CD14-positive monocyte (primary cell): ENCODE measurements around the gene MRPL9. TPM values are rescaled to one million over a fixed set of nuclear protein-coding genes. Genes with fewer than 3 reads are reported as not detected.

Experiments
- DNase-seq, 3 donors: peaks; one replicate each; pipeline ENCODE4 v3.0.0-alpha.2; 2011 to 2022
- H2AFZ ChIP-seq: 2 replicates; pipeline ENCODE4 v1.6.0; 2012; ENCODE audit warnings: mild to moderate bottlenecking, low read depth, low read length, inconsistent platforms; ENCODE audit not compliant: insufficient read depth, poor library complexity, severe bottlenecking
- H3K27ac ChIP-seq, 2 donors: 1 replicate in 1 of 2; 2 replicates in 1 of 2; pipeline ENCODE4 v1.5.1; 2012 to 2013; ENCODE audit warnings: low read length in 2 of 2, control low read depth in 1 of 2, inconsistent platforms in 1 of 2, low read depth in 1 of 2, mild to moderate bottlenecking in 1 of 2
- H3K27me3 ChIP-seq, 2 donors: one replicate each; pipeline versions ENCODE4 v1.6.0 to v1.6.1; 2011 to 2013; ENCODE audit warnings: low read length in 2 of 2; ENCODE audit not compliant: control insufficient read depth in 2 of 2, insufficient read depth in 2 of 2
- H3K36me3 ChIP-seq, 2 donors: replicated peaks in 1 of 2; 1 replicate in 1 of 2; 2 replicates in 1 of 2; pipeline versions ENCODE4 v1.5.1 to v1.6.1; 2012 to 2013; ENCODE audit warnings: low read length in 2 of 2, control low read depth in 1 of 2, inconsistent platforms in 1 of 2, mild to moderate bottlenecking in 1 of 2; ENCODE audit not compliant: insufficient read depth in 2 of 2, control insufficient read depth in 1 of 2
- H3K4me1 ChIP-seq, 2 donors: 1 replicate in 1 of 2; 2 replicates in 1 of 2; pipeline versions ENCODE4 v1.5.1 to v1.6.1; 2012 to 2013; ENCODE audit warnings: low read length in 2 of 2, control low read depth in 1 of 2, inconsistent platforms in 1 of 2, mild to moderate bottlenecking in 1 of 2, moderate library complexity in 1 of 2; ENCODE audit not compliant: insufficient read depth in 2 of 2, control insufficient read depth in 1 of 2
- H3K4me2 ChIP-seq: replicated peaks from 2 replicates; pipeline ENCODE3; 2012; ENCODE audit warnings: low read length, moderate library complexity, mild to moderate bottlenecking; ENCODE audit not compliant: poor library complexity, severe bottlenecking; ENCODE audit errors: extremely low read depth
- H3K4me3 ChIP-seq, 3 experiments: fragments of 200-600 bp in 1 of 3; sonication (generic) in 1 of 3; replicated peaks in 1 of 3; 1 replicate in 2 of 3; 2 replicates in 1 of 3; pipeline ENCODE4 v1.5.1; 2011 to 2013; ENCODE audit warnings: low read length in 3 of 3, mild to moderate bottlenecking in 3 of 3, control low read depth in 2 of 3, low read depth in 2 of 3, inconsistent platforms in 1 of 3, moderate library complexity in 1 of 3
- H3K79me2 ChIP-seq: 2 replicates; pipeline ENCODE4 v1.6.0; 2012; ENCODE audit warnings: mild to moderate bottlenecking, control low read depth, inconsistent platforms, low read length, moderate library complexity; ENCODE audit not compliant: insufficient read depth
- H3K9ac ChIP-seq: 2 replicates; pipeline ENCODE4 v1.6.0; 2017; ENCODE audit warnings: low read length, mild to moderate bottlenecking; ENCODE audit not compliant: insufficient read depth, poor library complexity, severe bottlenecking
- H3K9me3 ChIP-seq, 2 donors: replicated peaks in 1 of 2; 1 replicate in 1 of 2; 2 replicates in 1 of 2; pipeline versions ENCODE4 v1.5.1 to v1.6.1; 2012 to 2013; ENCODE audit warnings: low read length in 2 of 2, control low read depth in 1 of 2; ENCODE audit not compliant: control insufficient read depth in 1 of 2, insufficient read depth in 1 of 2
- H4K20me1 ChIP-seq: 2 replicates; pipeline ENCODE4 v1.6.0; 2012; ENCODE audit warnings: mild to moderate bottlenecking, low read length, control low read depth, moderate library complexity; ENCODE audit not compliant: insufficient read depth
- H3K27ac Mint-ChIP-seq, 7 donors: one replicate each; pipeline ENCODE4 v1.8.0; 2020; ENCODE audit warnings: mild to moderate bottlenecking in 7 of 7, mixed read lengths in 7 of 7, moderate library complexity in 6 of 7, inconsistent platforms in 2 of 7
- H3K27me3 Mint-ChIP-seq, 3 donors: one replicate each; pipeline ENCODE4 v1.8.0; 2021 to 2022; ENCODE audit warnings: low read depth in 3 of 3, mild to moderate bottlenecking in 3 of 3, mixed read lengths in 3 of 3, moderate library complexity in 3 of 3, inconsistent platforms in 1 of 3
- H3K36me3 Mint-ChIP-seq, 2 donors: one replicate each; pipeline ENCODE4 v1.8.0; 2020; ENCODE audit warnings: mixed read lengths in 2 of 2, inconsistent platforms in 1 of 2, mild to moderate bottlenecking in 1 of 2
- H3K4me1 Mint-ChIP-seq: one replicate; pipeline ENCODE4 v1.8.0; 2020; ENCODE audit warnings: mild to moderate bottlenecking, mixed read lengths
- H3K4me3 Mint-ChIP-seq, 2 donors: one replicate each; pipeline ENCODE4 v1.8.0; 2020; ENCODE audit warnings: mild to moderate bottlenecking in 2 of 2, mixed read lengths in 2 of 2, moderate library complexity in 1 of 2
- H3K9me3 Mint-ChIP-seq, 7 donors: one replicate each; pipeline ENCODE4 v1.8.0; 2020 to 2022; ENCODE audit warnings: mixed read lengths in 7 of 7, mild to moderate bottlenecking in 6 of 7, moderate library complexity in 6 of 7, inconsistent platforms in 2 of 7
- CTCF ChIP-seq: fragments of 200-600 bp; IDR thresholded peaks from one replicate; pipeline ENCODE4 v1.8.0; 2022; ENCODE audit warnings: antibody characterized with exemption, mild to moderate bottlenecking
- WGBS: methylation state at CpG from one replicate; pipeline ENCODE4 v1.1.5; 2013; ENCODE audit warnings: missing lambda C conversion rate; ENCODE audit not compliant: insufficient coverage; 5-methylcytosine and 5-hydroxymethylcytosine counted together
- intact Hi-C, 2 donors: fragments of 100-400 bp; cut with micrococcal nuclease; formaldehyde crosslinking; loops; one replicate each; pipeline versions ENCODE4 v1.15.0 to v1.15.1; 2023
- polyA plus RNA-seq, 3 donors: library from polyadenylated mRNA; depleted of rRNA in 1 of 3; unstranded in 2 of 3; stranded (reverse) in 1 of 3; fragments of 300-500 nt in 2 of 3; fragments of >200 nt in 1 of 3; fragmentation: Illumina TruSeq in 2 of 3; gene quantifications; 1 replicate in 2 of 3; 2 replicates in 1 of 3; pipeline ENCODE4 v1.2.3, GENCODE V29; 2012 to 2021

The MRPL9 gene
- polyA plus RNA-seq, 3 donors = 25.6 to 56.6 (median 56.4) TPM

GRCh38 chr1:151807131-151807530 lies 43.8 kb upstream of the MRPL9 start:
- no peak overlapping the region for H3K4me3 Mint-ChIP-seq
- 97% methylated on average over 5 of the region's 5 CpGs for WGBS

GRCh38 chr1:151806170-151806569 lies 42.9 kb upstream of the MRPL9 start:
- H2AFZ ChIP-seq = no peak overlapping the region
- intact Hi-C loops = no loop called here
- H3K9ac ChIP-seq = no peak overlapping the region
- no peak overlapping the region for H3K27ac Mint-ChIP-seq
- H3K36me3 ChIP-seq = no peaks in the 10 kb centered on the region
- no peaks in the 10 kb centered on the region for H4K20me1 ChIP-seq
- 93% methylated on average over 3 of the region's 7 CpGs for WGBS
- no peaks in the 10 kb centered on the region for H3K79me2 ChIP-seq
- peaks cover 17 to 23% (median 17%) of the 10 kb centered on the region in 3 donors for H3K27me3 Mint-ChIP-seq
- H3K4me1 ChIP-seq = peaks cover 0 to 6% of the 10 kb centered on the region in 2 donors
- peaks cover 15% of the 10 kb centered on the region for H3K4me1 Mint-ChIP-seq
- H3K9me3 ChIP-seq = no peaks in the 10 kb centered on the region
- H3K4me3 Mint-ChIP-seq = no peak overlapping the region
- TF ChIP-seq CTCF = no peak
- DNase-seq = no peak
- no peaks in the 10 kb centered on the region for H3K9me3 Mint-ChIP-seq
- H3K36me3 Mint-ChIP-seq = no peaks in the 10 kb centered on the region
- peaks cover 0 to 2% of the 10 kb centered on the region in 2 donors for H3K27me3 ChIP-seq
- no peak overlapping the region for H3K27ac ChIP-seq
- H3K4me3 ChIP-seq = no peak overlapping the region
- H3K4me2 ChIP-seq = no peak overlapping the region

More at GRCh38 chr1:151807131-151807530, 43.8 kb upstream of the MRPL9 start:
- Histone ChIP-seq H2AFZ (no peak overlapping the region), H3K9ac (no peak overlapping the region), H3K4me1 (peaks cover 0 to 6% of the 10 kb centered on the region in 2 donors), H3K4me2 (no peak overlapping the region), H3K27me3 (peaks cover 0 to 2% of the 10 kb centered on the region in 2 donors), H3K9me3 (no peaks in the 10 kb centered on the region), H4K20me1 (no peaks in the 10 kb centered on the region), H3K27ac (no peak overlapping the region), H3K36me3 (no peaks in the 10 kb centered on the region), H3K4me3 (no peak overlapping the region), H3K79me2 (no peaks in the 10 kb centered on the region)
- DNase-seq = no peak
- intact Hi-C loops = no loop called here
- H3K4me1 Mint-ChIP-seq = peaks cover 15% of the 10 kb centered on the region
- H3K36me3 Mint-ChIP-seq = no peaks in the 10 kb centered on the region
- no peak for TF ChIP-seq CTCF
- H3K27me3 Mint-ChIP-seq = peaks cover 13 to 21% (median 17%) of the 10 kb centered on the region in 3 donors
- H3K9me3 Mint-ChIP-seq = no peaks in the 10 kb centered on the region
- no peak overlapping the region for H3K27ac Mint-ChIP-seq
